SIG-M5 treated with dmso at 0.1 percent for 504 hours (cell line): ENCODE results near the gene SECTM1.
A peak's percentile ranks its signal among the peaks of the same experiment; 100 is the strongest.
"Not testable (repeated sequence)": the region's sequence is repeated elsewhere in the genome, so short reads cannot be mapped to it uniquely, and the experiment has no call there.

Experiments
- DNase-seq: peaks from one replicate; lab custom pipeline; 2025; ENCODE audit not compliant: unreplicated experiment; lab: John Stamatoyannopoulos, UW

Gene SECTM1

GRCh38 chr17:82349287-82349701 is 15.7 kb upstream of the SECTM1 start:
- no peak for DNase-seq

- DNase-seq: no peak
Observed at GRCh38 chr17:82348866-82349265, 15.3 kb upstream of the SECTM1 start.

GRCh38 chr17:82348434-82348833 is 14.9 kb upstream of the SECTM1 start:
- no peak for DNase-seq

- not testable (repeated sequence) for DNase-seq
Observed at GRCh38 chr17:82347994-82348393, 14.4 kb upstream of the SECTM1 start.

- DNase-seq: no peak
Observed at GRCh38 chr17:82346342-82347300, 13.1 kb upstream of the SECTM1 start.

GRCh38 chr17:82345151-82345976 is 11.8 kb upstream of the SECTM1 start:
- no peak for DNase-seq

- no peak for DNase-seq
Observed at GRCh38 chr17:82344175-82344907, 10.8 kb upstream of the SECTM1 start.

- DNase-seq: no peak
Observed at GRCh38 chr17:82343560-82343959, 10.0 kb upstream of the SECTM1 start.

- no peak for DNase-seq
Observed at GRCh38 chr17:82342361-82343079, 9.0 kb upstream of the SECTM1 start.

GRCh38 chr17:82339634-82340580 is 6.3 kb upstream of the SECTM1 start:
- DNase-seq: no peak

GRCh38 chr17:82338858-82339633 is 5.5 kb upstream of the SECTM1 start:
- DNase-seq: no peak

GRCh38 chr17:82334622-82335394 is 1.2 kb upstream of the SECTM1 start:
- DNase-seq: peak; percentile 38

- no peak for DNase-seq
Observed at GRCh38 chr17:82334204-82334621, 647 bp upstream of the SECTM1 start.

GRCh38 chr17:82332669-82333278 is 792 bp downstream of the SECTM1 start:
- no peak for DNase-seq

- DNase-seq: no peak
Observed at GRCh38 chr17:82331345-82331939, 2.1 kb downstream of the SECTM1 start.

GRCh38 chr17:82330322-82331239 is 3.0 kb downstream of the SECTM1 start:
- no peak for DNase-seq
